NCI-H748 (cell line): ENCODE measurements around the gene MAPK4.
"Not testable (repeated sequence)": the region's sequence is repeated elsewhere in the genome, so short reads cannot be mapped to it uniquely, and the experiment has no call there.

ENCODE experiments used
- DNase-seq: peaks from one replicate; lab custom pipeline; 2025; ENCODE audit not compliant: unreplicated experiment; lab: John Stamatoyannopoulos, UW

Gene MAPK4

GRCh38 chr18:50573196-50573595 is 13.3 kb downstream of the MAPK4 start:
- not testable (repeated sequence) for DNase-seq

- DNase-seq, result peak; percentile 17
Measured at GRCh38 chr18:50573679-50574078, 13.8 kb downstream of the MAPK4 start.

DNA sequence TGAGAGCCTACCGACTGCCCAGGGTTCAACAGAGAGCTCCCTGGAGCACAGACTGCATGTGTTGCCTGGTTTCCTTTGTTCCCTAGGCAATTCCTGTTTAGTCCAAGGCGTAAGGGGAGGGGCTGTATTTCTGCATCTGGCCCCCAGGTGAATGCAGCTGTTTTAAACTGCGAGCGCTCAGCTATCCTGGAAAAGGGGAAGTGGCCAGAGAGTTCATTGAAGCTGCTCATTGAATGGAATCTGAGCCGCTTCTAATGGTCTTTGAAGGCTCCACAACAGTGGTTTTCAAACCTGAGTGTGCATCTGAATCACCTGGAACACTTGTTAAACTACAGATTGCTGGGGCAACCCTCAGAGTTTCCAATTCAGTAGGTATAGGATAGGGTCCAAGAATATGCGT is 18.1 kb downstream of the MAPK4 start:
- DNase-seq, result peak; percentile 27

DNA sequence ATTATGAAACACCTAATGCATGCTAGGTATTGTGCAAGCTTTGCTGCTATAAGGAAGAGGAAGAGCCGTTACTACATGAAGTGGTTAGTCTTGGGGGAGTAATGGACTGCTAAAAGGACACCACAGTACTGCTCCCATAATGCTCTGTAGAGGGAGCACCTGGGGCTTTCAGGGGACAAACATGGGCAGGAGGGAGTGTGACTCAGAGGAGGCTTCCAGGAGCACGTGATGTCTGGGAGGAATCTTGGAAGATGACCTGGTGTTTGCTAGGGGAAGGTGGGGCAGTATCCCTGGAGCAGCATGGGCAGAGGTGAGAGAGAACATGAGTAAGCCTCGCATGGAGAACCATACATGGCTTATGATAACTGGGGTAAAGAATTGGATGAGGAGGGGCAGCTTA is 18.8 kb downstream of the MAPK4 start:
- no peak for DNase-seq

- no peak for DNase-seq
Measured at GRCh38 chr18:50579061-50579774, 19.3 kb downstream of the MAPK4 start.

DNA sequence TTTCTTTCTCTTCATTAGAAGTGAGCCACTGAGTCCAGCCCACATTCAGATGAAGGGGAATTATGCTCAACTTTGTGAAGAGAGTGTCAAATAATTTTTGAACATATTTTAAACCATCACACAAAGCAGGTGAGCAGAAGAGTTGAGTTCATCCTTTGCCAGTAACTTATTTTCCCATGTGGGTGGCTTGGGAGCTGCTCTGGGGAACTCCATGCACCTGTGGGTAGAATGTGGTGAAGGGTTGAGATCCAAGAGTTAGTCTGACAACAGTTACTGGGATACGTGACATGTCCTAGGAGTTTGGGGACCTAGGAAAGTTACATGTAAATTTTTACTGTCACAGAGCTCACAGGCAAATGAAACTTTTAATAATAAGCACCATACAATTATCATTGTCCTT is 21.6 kb downstream of the MAPK4 start:
- DNase-seq, result no peak

- DNase-seq, result no peak
Measured at GRCh38 chr18:50582500-50582899, 22.6 kb downstream of the MAPK4 start.

DNA sequence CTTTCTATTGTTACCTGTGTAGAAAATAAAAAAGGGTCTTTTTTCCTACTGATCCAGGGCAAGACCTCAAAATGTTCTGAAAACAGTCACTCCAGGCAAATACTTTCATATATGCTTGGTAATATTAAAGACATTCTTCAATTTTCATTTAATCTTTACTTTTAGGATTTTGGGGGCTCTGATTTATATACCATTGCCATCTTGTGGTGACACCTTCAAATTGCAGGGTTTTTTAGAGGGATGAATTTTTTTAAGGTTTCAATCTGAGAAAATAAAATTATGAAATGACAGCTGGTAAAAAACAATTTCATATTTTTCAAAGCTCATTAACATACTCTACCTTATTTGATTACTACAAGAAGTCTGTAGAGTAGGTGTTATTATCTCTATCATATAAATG is 26.8 kb downstream of the MAPK4 start:
- no peak for DNase-seq

- peak; percentile 88 for DNase-seq
Measured at GRCh38 chr18:50590593-50590992, 30.7 kb downstream of the MAPK4 start.

- DNase-seq, result no peak
Measured at GRCh38 chr18:50594012-50594411, 34.1 kb downstream of the MAPK4 start.

- no peak for DNase-seq
Measured at GRCh38 chr18:50594942-50595341, 35.1 kb downstream of the MAPK4 start.

GRCh38 chr18:50602466-50602865 is 42.6 kb downstream of the MAPK4 start:
- DNase-seq, result no peak

DNA sequence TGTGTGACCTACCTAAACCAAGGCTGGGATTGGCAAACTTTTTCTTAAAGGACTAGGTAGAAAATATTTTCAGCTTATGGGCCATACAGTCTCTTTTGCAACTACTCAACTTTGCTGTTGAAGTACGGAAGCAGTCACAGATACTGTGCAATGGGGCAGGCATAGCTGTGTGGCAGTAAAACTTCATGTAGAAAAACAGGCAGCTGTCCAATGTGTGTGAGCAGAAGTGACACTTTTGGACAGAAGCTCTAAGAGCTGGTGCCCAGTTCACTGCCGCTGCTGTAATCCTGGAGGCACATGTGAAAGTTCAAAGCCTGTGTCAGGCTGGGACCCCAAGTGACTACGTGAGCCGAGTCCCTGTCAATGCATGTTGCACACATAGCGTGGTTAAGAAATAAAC is 46.7 kb downstream of the MAPK4 start:
- no peak for DNase-seq

DNA sequence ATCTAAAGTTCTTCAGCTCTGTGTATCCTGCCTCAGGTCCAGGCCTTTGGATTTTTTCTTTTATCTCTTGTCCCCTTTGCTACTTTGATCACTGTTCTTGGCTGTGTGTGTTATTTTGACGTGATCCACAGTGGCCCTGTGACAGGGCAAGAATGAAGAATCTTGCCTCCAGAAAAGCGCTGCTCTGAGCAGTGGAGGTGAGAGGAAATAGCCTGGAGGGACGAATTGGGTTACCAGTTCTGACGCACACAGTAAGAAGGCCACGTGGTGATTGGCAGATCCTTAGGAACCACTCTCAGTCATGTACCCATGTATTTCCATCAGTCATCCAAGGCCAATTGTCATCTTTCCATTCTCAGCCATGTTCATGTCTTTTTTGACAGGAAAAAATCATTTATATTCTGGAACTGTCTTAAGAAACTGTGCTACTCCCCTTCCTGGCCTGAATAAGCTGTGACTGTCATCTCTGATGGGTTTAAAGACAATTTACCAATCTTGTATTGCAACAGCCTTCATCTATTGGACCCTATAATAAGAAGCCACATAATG is 47.6 kb downstream of the MAPK4 start:
- no peak for DNase-seq

- DNase-seq, result not testable (repeated sequence)
Measured at GRCh38 chr18:50609171-50609570, 49.3 kb downstream of the MAPK4 start.

DNA sequence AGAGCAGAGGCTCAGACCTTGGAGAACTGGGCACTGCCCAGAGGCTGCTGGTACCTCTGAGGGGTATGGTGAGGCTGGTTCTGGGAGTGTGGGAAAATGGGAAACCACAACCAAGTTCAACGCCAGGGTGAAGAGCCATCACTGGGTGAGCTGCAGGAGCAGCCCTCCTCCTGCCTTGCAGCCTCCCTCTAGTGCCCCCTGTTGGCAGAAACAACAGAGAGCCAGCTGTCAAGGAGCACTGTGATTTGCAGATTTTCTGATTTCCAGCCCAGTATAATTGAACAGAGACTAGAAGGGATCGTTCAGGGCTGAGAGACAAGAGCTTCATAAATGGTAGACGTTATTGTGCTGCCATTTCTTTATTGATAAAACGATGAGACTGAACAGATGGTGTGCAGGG is 50.5 kb downstream of the MAPK4 start:
- no peak for DNase-seq

- DNase-seq, result no peak
Measured at GRCh38 chr18:50611529-50611941, 51.6 kb downstream of the MAPK4 start.

GRCh38 chr18:50614838-50615237 is 55.0 kb downstream of the MAPK4 start:
- DNase-seq, result no peak

GRCh38 chr18:50616484-50617048 is 56.7 kb downstream of the MAPK4 start:
- no peak for DNase-seq

GRCh38 chr18:50619861-50620275 is 60.0 kb downstream of the MAPK4 start:
- DNase-seq, result no peak

DNA sequence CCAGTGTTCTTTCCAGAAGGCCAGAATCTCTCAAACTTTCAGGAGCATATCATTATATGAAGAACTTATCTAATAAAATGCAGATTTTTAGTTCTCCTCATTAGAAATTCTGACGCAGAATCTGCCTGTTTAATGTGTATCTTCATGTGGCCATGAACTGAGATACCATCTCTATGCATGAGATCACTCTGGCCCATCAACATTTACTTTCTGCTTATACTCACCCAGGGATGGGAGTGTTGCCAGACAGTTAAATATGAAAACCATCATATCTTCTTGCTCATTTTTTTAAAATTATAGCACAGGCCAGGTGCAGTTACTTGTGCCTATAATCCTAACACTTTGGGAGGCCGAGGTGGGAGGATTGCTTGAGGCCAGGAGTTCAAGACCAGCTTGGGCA is 60.4 kb downstream of the MAPK4 start:
- no peak for DNase-seq

DNA sequence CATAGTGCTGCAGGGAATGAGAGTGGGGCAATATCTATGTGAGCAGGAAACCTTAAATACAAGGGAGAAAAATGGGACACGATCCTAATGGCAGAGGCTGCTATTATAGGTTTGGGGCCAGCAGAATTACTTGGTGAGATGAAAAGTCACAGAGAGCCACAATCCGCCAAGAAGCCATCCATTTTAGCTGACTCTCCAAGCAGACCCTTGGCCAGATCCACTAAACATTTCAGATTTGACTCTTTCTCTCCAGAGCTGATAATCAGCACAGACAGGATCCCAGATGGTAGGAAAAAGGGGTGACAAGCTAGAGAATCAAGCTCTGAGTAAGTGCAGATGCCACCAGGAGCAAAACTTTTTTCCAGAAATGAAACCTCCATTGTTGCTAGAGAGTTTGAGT is 61.5 kb downstream of the MAPK4 start:
- no peak for DNase-seq

DNA sequence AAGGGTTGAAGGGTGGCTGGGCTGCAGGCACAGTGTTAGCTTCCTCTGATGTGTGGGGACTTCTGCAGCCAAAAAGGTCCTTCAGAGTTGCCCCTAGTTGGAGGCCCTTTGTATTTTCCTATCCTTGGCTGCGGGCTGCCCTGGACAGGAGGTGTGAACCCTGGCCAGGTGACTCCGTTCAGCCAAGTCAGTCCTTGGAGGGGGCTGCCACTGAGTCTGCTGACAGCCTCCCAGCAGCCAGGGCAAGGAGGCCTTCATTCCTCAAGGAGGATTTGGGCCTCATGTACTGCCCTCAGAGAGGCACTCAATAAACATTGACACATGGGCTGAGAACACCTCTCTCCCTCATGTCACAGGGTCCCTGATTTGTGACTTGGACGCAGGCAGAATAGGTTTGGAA is 62.4 kb downstream of the MAPK4 start:
- no peak for DNase-seq
